Measurements from ENCODE around the gene TRIM9. TPM values are rescaled to one million over a fixed set of nuclear protein-coding genes. Genes with fewer than 3 reads are reported as not detected.

TRIM9 gene
- total and polyA plus RNA-seq, 9 donors: 0.36 to 8.7 (median 1.7) TPM

GRCh38 chr14:51024377-51024776 lies 70.5 kb downstream of the TRIM9 start:
- intact Hi-C loops (cut with DNase I): no loop called here
- Histone ChIP-seq H3K27ac (no peak overlapping the region), H3K27me3 (no peaks in the 10 kb centered on the region), H3K4me1 (ENCODE audit: insufficient read depth) (no peaks in the 10 kb centered on the region), H3K4me3 (no peak overlapping the region), H3K9me3 (no peaks in the 10 kb centered on the region), H3K36me3 (no peaks in the 10 kb centered on the region)
- DNase-seq: no peak
- no peak for TF ChIP-seq POLR2A (IDR thresholded peaks at IDR 0.05)
- TF ChIP-seq CTCF (IDR thresholded peaks at IDR 0.05): no peak
- TF ChIP-seq EP300 (IDR thresholded peaks at IDR 0.05): no peak

- H3K9me3 ChIP-seq: no peaks in the 10 kb centered on the region
- H3K4me1 ChIP-seq (ENCODE audit: insufficient read depth): no peaks in the 10 kb centered on the region
- WGBS, 3 donors: 48 to 58% (median 50%) methylated on average over 3 of the region's 3 CpGs
- DNase-seq: no peak
- no peak overlapping the region for H3K27ac ChIP-seq
- no peak for TF ChIP-seq CTCF (IDR thresholded peaks at IDR 0.05)
- no peak for TF ChIP-seq EP300 (IDR thresholded peaks at IDR 0.05)
- TF ChIP-seq POLR2A (IDR thresholded peaks at IDR 0.05): no peak
- H3K27me3 ChIP-seq: no peaks in the 10 kb centered on the region
- H3K4me3 ChIP-seq: no peak overlapping the region
- no peaks in the 10 kb centered on the region for H3K36me3 ChIP-seq
- intact Hi-C loops (cut with DNase I): no loop called here
Measured at GRCh38 chr14:51023964-51024363, 70.9 kb downstream of the TRIM9 start.

- Histone ChIP-seq H3K27me3 (no peaks in the 10 kb centered on the region), H3K36me3 (no peaks in the 10 kb centered on the region), H3K4me1 (ENCODE audit: insufficient read depth) (no peaks in the 10 kb centered on the region), H3K9me3 (no peaks in the 10 kb centered on the region), H3K27ac (no peak overlapping the region), H3K4me3 (no peak overlapping the region)
- no peak for TF ChIP-seq EP300 (IDR thresholded peaks at IDR 0.05)
- no peak for TF ChIP-seq POLR2A (IDR thresholded peaks at IDR 0.05)
- no peak for TF ChIP-seq CTCF (IDR thresholded peaks at IDR 0.05)
- intact Hi-C loops (cut with DNase I): no loop called here
- DNase-seq: no peak
- 89 to 94% (median 90%) methylated on average over 4 of the region's 4 CpGs for WGBS, 3 donors
Measured at GRCh38 chr14:51022769-51023168, 72.1 kb downstream of the TRIM9 start.

GRCh38 chr14:51020024-51020710 lies 74.7 kb downstream of the TRIM9 start:
- H3K36me3 ChIP-seq: no peaks in the 10 kb centered on the region
- TF ChIP-seq POLR2A (IDR thresholded peaks at IDR 0.05): no peak
- TF ChIP-seq EP300 (IDR thresholded peaks at IDR 0.05): no peak
- no peak for TF ChIP-seq CTCF (IDR thresholded peaks at IDR 0.05)
- 82 to 89% (median 88%) methylated on average over 11 of the region's 11 CpGs for WGBS, 3 donors
- intact Hi-C loops (cut with DNase I): no loop called here
- H3K27me3 ChIP-seq: no peaks in the 10 kb centered on the region
- H3K27ac ChIP-seq: no peak overlapping the region
- no peak overlapping the region for H3K4me3 ChIP-seq
- H3K9me3 ChIP-seq: no peaks in the 10 kb centered on the region
- no peak for DNase-seq
- H3K4me1 ChIP-seq (ENCODE audit: insufficient read depth): no peaks in the 10 kb centered on the region

All from ovary (tissue), 9 donors.